ENCODE measurements around the gene SYS1. TPM values are rescaled to one million over a fixed set of nuclear protein-coding genes. Genes with fewer than 3 reads are reported as not detected.
A peak's percentile ranks its signal among the peaks of the same experiment; 100 is the strongest.
"Not testable (repeated sequence)": the region's sequence is repeated elsewhere in the genome, so short reads cannot be mapped to it uniquely, and the experiment has no call there.

SYS1 gene
- total and polyA plus RNA-seq, 2 experiments from 2014 or later = 20.0 to 28.0 TPM

DNA sequence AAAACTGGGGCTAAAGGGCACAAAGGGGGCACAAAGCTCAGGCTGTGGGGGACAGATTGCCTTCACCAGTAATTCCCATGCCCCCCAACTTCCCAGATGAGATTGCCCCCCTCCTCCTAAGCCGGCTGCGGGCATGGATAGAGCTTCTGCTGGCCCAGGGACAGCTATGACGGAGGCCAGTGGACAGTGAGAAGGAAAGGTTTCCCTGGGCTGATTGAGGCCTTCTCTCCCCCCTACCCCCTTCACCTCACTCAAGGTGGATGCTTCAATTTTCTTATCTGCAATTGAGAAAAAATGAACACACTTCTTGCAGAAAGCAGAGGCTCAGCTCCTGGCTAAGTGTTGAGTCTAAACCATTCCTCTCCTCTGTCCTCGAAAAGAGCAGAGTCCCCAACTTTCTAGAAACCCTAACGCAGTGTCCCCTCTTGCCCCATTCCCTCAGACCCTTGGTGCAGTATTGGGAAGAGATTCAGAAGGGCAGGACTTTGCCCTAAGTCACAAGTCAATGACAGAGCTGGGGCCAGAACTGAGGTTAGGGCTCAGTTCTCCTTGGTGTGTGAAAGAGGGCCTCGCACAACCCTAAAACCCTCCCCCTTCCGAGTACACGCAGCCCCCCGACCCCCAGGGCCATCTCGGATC, 15.5 kb upstream of the SYS1 start:
- Histone ChIP-seq H3K36me3 (no peaks in the 10 kb centered on the region), H3K27me3 (no peaks in the 10 kb centered on the region), H3K4me3 (peak overlapping the region; percentile 66), H3K9me3 (ENCODE audit: low read depth) (no peaks in the 10 kb centered on the region), H3K4me1 (ENCODE audit: low read depth) (peaks cover 49% of the 10 kb centered on the region), H3K27ac (peak overlapping the region; percentile 49)
- TF ChIP-seq CTCF (IDR thresholded peaks at IDR 0.05; ENCODE audit: low read depth, low read length) = no peak
- DNase-seq (ENCODE audit: low read depth in 1 of 2, low spot score in 1 of 2) = no peak

GRCh38 chr20:45347936-45348778, 14.8 kb upstream of the SYS1 start, which contains the start of gene SDC4:
SDC4 (minus strand) TSS chr20:45348424; CDS start chr20:45348384, 40 bp downstream.
- no peak for TF ChIP-seq CTCF (IDR thresholded peaks at IDR 0.05; ENCODE audit: low read depth, low read length)
- H3K9me3 ChIP-seq (ENCODE audit: low read depth) = no peaks in the 10 kb centered on the region
- H3K27ac ChIP-seq = peak within 1 kb of the TSS; percentile 49
- H3K4me1 ChIP-seq (ENCODE audit: low read depth) = peaks cover 42% of the 10 kb centered on the region
- H3K27me3 ChIP-seq = no peaks in the 10 kb centered on the region
- no peaks in the 10 kb centered on the region for H3K36me3 ChIP-seq
- DNase-seq (ENCODE audit: low read depth in 1 of 2, low spot score in 1 of 2) = peak; percentile 69 to 77
- peak within 1 kb of the TSS; percentile 66 for H3K4me3 ChIP-seq

- Histone ChIP-seq H3K36me3 (no peaks in the 10 kb centered on the region), H3K4me3 (no peak overlapping the region), H3K27ac (no peak overlapping the region), H3K27me3 (no peaks in the 10 kb centered on the region), H3K4me1 (ENCODE audit: low read depth) (peaks cover 21% of the 10 kb centered on the region), H3K9me3 (ENCODE audit: low read depth) (no peaks in the 10 kb centered on the region)
- no peak for TF ChIP-seq CTCF (IDR thresholded peaks at IDR 0.05; ENCODE audit: low read depth, low read length)
- DNase-seq (ENCODE audit: low read depth in 1 of 2, low spot score in 1 of 2) = no peak
These were observed 12.7 kb upstream of the SYS1 start for GRCh38 chr20:45350217-45350616.

DNA sequence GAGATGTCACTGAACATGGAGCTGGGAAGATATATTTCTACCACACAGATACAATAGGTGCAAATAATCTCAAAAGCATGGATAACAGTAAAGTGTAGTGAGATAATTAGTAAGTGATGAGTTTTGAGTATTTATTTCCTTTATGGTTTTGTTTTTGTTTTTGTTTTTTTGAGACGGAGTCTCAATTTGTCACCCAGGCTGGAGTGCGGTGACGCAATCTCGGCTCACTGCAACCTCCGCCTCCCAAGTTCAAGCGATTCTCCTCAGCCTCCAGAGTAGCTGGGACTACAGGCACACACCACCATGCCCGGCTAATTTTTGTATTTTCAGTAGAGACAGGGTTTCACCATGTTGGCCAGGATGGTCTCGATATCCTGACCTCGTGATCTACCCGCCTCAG, 12.2 kb upstream of the SYS1 start:
- DNase-seq (ENCODE audit: low read depth in 1 of 2, low spot score in 1 of 2); H3K27me3 ChIP-seq; H3K9me3 ChIP-seq (ENCODE audit: low read depth); H3K36me3 ChIP-seq; H3K27ac ChIP-seq; H3K4me3 ChIP-seq: not testable (repeated sequence)
- H3K4me1 ChIP-seq (ENCODE audit: low read depth) = peaks cover 15% of the 10 kb centered on the region

DNA sequence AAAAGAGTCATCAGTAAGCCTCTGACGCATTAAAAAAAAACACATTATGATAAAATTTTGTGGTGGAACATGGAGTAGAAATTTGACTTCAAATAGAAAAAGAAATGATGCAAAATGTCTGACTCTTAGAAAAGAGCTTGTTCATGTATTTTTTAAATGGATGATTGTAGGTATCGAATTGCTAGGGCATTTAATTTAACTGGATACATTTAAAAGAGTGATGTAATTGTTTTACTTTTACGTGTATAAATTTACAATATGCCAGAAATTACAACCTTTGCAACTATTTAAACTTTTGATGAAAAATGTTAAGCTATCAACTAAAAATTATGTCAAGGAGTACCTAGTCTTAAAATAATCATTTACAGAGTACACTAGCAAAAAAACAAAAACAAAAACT, 10.2 kb upstream of the SYS1 start:
- no peak for DNase-seq (ENCODE audit: low read depth in 1 of 2, low spot score in 1 of 2)
- H3K27ac ChIP-seq = no peak overlapping the region
- no peak for TF ChIP-seq CTCF (IDR thresholded peaks at IDR 0.05; ENCODE audit: low read depth, low read length)

GRCh38 chr20:45353746-45354145, 9.2 kb upstream of the SYS1 start:
- no peak for TF ChIP-seq CTCF (IDR thresholded peaks at IDR 0.05; ENCODE audit: low read depth, low read length)
- H3K27ac ChIP-seq = no peak overlapping the region
- no peaks in the 10 kb centered on the region for H3K36me3 ChIP-seq
- no peaks in the 10 kb centered on the region for H3K9me3 ChIP-seq (ENCODE audit: low read depth)
- no peak for DNase-seq (ENCODE audit: low read depth in 1 of 2, low spot score in 1 of 2)
- peaks cover 14% of the 10 kb centered on the region for H3K4me1 ChIP-seq (ENCODE audit: low read depth)
- H3K27me3 ChIP-seq = no peaks in the 10 kb centered on the region
- H3K4me3 ChIP-seq = no peak overlapping the region

More for the DNA sequence above, 10.2 kb upstream of the SYS1 start:
- Histone ChIP-seq H3K9me3 (ENCODE audit: low read depth) (no peaks in the 10 kb centered on the region), H3K27me3 (no peaks in the 10 kb centered on the region), H3K4me1 (ENCODE audit: low read depth) (peaks cover 4% of the 10 kb centered on the region), H3K4me3 (no peak overlapping the region), H3K36me3 (no peaks in the 10 kb centered on the region)

Measured in cardiac muscle cell (in vitro differentiated cells and primary cell).